Psoas muscle (tissue), 8 donors: Measurements from ENCODE around the gene CSTB. TPM values are rescaled to one million over a fixed set of nuclear protein-coding genes. Genes with fewer than 3 reads are reported as not detected.

Experiments
- ATAC-seq, 4 donors: fragments of 200-7000 bp; cut with Tn5 transposase; one replicate each; pipeline ENCODE4 v1.9.1; 2020; ENCODE audit warnings: moderate library complexity in 3 of 4, mild to moderate bottlenecking in 2 of 4
- DNase-seq, 2 donors: peaks; one replicate each; pipeline ENCODE4 v3.0.0-alpha.2; 2020
- H3K27ac ChIP-seq: fragments of 200-600 bp; one replicate; pipeline ENCODE4 v1.8.0; 2022
- H3K27me3 ChIP-seq, 3 donors: fragments of 200-600 bp in 1 of 3; one replicate each; pipeline versions ENCODE4 v1.6.1 to v1.8.0; 2013 to 2022; ENCODE audit warnings: low read length in 2 of 3, mild to moderate bottlenecking in 2 of 3, moderate library complexity in 1 of 3; ENCODE audit not compliant: insufficient read depth in 3 of 3
- H3K36me3 ChIP-seq, 2 donors: fragments of 200-600 bp in 1 of 2; one replicate each; pipeline versions ENCODE4 v1.6.1 to v1.8.0; 2013 to 2022; ENCODE audit warnings: low read depth in 1 of 2, mild to moderate bottlenecking in 1 of 2, moderate library complexity in 1 of 2; ENCODE audit not compliant: insufficient read depth in 1 of 2
- H3K4me1 ChIP-seq: fragments of 200-600 bp; one replicate; pipeline ENCODE4 v1.8.0; 2022
- H3K4me3 ChIP-seq: fragments of 200-600 bp; one replicate; pipeline ENCODE4 v1.8.0; 2022; ENCODE audit warnings: mild to moderate bottlenecking
- H3K9me3 ChIP-seq: fragments of 200-600 bp; one replicate; pipeline ENCODE4 v1.8.0; 2022
- CTCF ChIP-seq: fragments of 200-600 bp; IDR thresholded peaks from one replicate; pipeline ENCODE4 v1.8.0; 2022; ENCODE audit warnings: antibody characterized with exemption
- WGBS, 3 donors: extraction: QIAGEN DNeasy Blood & Tissue Kit; methylation state at CpG; one replicate each; pipeline versions ENCODE4 v1.1.6 to v1.1.7; 2013; 5-methylcytosine and 5-hydroxymethylcytosine counted together
- intact Hi-C, 2 donors: fragments of 100-400 bp; cut with DNase I; formaldehyde crosslinking; loops; one replicate each; pipeline versions ENCODE4 v1.11.0 to v1.14.2; 2022
- polyA plus RNA-seq, 3 donors: library from polyadenylated mRNA; stranded (reverse); fragments of 200-250 nt; gene quantifications; one replicate each; pipeline ENCODE4 v1.2.3, GENCODE V29; 2013
- total RNA-seq, 4 donors: library from RNA; stranded (reverse); fragmentation: NEBNext Ultra II Directional in 2 of 4; extraction: Animal tissue kit (Norgen Biotek cat#: 25700) in 2 of 4; gene quantifications; one replicate each; pipeline versions ENCODE4 v1.2.1 to v1.2.4, GENCODE V29; 2021 to 2023
- donor health status: healthy with polysubstance abuse.
- donor health status: DM: no; HTN: no; CAD: no; lungs with moderate emphysema.
- donor health status: Bipolar disorder and iron deficiency.
- donor health status: healthy.
- donor health status: DM: yes; HTN: yes; CAD: no.
- donor health status: DM: no; HTN: no; CAD: no.
- donor health status: DM: no; HTN: no; CAD: no.
- donor health status: DM: yes; HTN: yes; CAD: no.

CSTB gene
- total and polyA plus RNA-seq, 7 donors: 16.0 to 35.2 (median 21.3) TPM

GRCh38 chr21:43753439-43753799, 22.7 kb downstream of the CSTB start:
- intact Hi-C loops: loop anchor here in 1 of 2 donors (10.0 kb wide), 1 partner anchor 61 kb away; no protein-coding TSS in a partner anchor
- peak in 1 of 2 donors; percentile 46 for DNase-seq
- Histone ChIP-seq H3K4me1 (no peaks in the 10 kb centered on the region), H3K27ac (no peak overlapping the region), H3K4me3 (no peak overlapping the region), H3K27me3 (no peaks in the 10 kb centered on the region), H3K36me3 (peaks cover 10 to 77% of the 10 kb centered on the region in 2 donors), H3K9me3 (no peaks in the 10 kb centered on the region)
- WGBS, 3 donors: 93 to 94% (median 94%) methylated on average over 16 of the region's 16 CpGs
- no peak for ATAC-seq
- no peak for TF ChIP-seq CTCF

- no peak overlapping the region for H3K4me3 ChIP-seq
- no peaks in the 10 kb centered on the region for H3K27me3 ChIP-seq
- DNase-seq (no peak), ATAC-seq (no peak)
- WGBS, 3 donors: 87 to 90% (median 88%) methylated on average over 28 of the region's 28 CpGs
- no peaks in the 10 kb centered on the region for H3K9me3 ChIP-seq
- TF ChIP-seq CTCF: no peak
- peaks cover 10 to 76% of the 10 kb centered on the region in 2 donors for H3K36me3 ChIP-seq
- H3K27ac ChIP-seq: no peak overlapping the region
- intact Hi-C loops: loop anchor here in 1 of 2 donors (10.0 kb wide), 1 partner anchor 62 kb away; no protein-coding TSS in a partner anchor
- no peaks in the 10 kb centered on the region for H3K4me1 ChIP-seq
These were observed 23.2 kb downstream of the CSTB start for GRCh38 chr21:43752758-43753438.

GRCh38 chr21:43751955-43752591, 24.0 kb downstream of the CSTB start:
- ATAC-seq (no peak), DNase-seq (peak in 1 of 2 donors; percentile 46)
- Histone ChIP-seq H3K27ac (no peak overlapping the region), H3K36me3 (peaks cover 14 to 82% of the 10 kb centered on the region in 2 donors), H3K27me3 (no peaks in the 10 kb centered on the region), H3K4me3 (no peak overlapping the region), H3K4me1 (no peaks in the 10 kb centered on the region), H3K9me3 (no peaks in the 10 kb centered on the region)
- 91 to 94% (median 93%) methylated on average over 31 of the region's 31 CpGs for WGBS, 3 donors
- TF ChIP-seq CTCF: no peak
- intact Hi-C loops: loop anchor here in 1 of 2 donors (10.0 kb wide), 1 partner anchor 63 kb away; no protein-coding TSS in a partner anchor

GRCh38 chr21:43750339-43751033, 25.6 kb downstream of the CSTB start:
- H3K27me3 ChIP-seq: no peaks in the 10 kb centered on the region
- H3K4me3 ChIP-seq: no peak overlapping the region
- H3K36me3 ChIP-seq: peaks cover 14 to 82% of the 10 kb centered on the region in 2 donors
- no peaks in the 10 kb centered on the region for H3K9me3 ChIP-seq
- no peak for ATAC-seq
- 89 to 94% (median 92%) methylated on average over 28 of the region's 28 CpGs for WGBS, 3 donors
- H3K4me1 ChIP-seq: no peaks in the 10 kb centered on the region
- no peak overlapping the region for H3K27ac ChIP-seq
- DNase-seq: peak in 1 of 2 donors; percentile 43
- intact Hi-C loops: loop anchor here in 1 of 2 donors (10.0 kb wide), 1 partner anchor 64 kb away; no protein-coding TSS in a partner anchor
- TF ChIP-seq CTCF: no peak
